H1 (cell line): ENCODE results near the gene IL18RAP. TPM values are rescaled to one million over a fixed set of nuclear protein-coding genes. Genes with fewer than 3 reads are reported as not detected.

Experiments used
- CTCF ChIA-PET: fragments of 300-600 bp; sonication (Branson Sonifier 250); formaldehyde crosslinking; loops from one replicate; lab custom pipeline; 2021; ENCODE audit not compliant: partially characterized antibody; lab: Charles Lee
- POLR2A ChIA-PET: fragments of 300-600 bp; sonication (Branson Sonifier 250); formaldehyde crosslinking; loops from one replicate; lab custom pipeline; 2021; ENCODE audit warnings: inconsistent platforms; ENCODE audit not compliant: partially characterized antibody; lab: Charles Lee
- DNase-seq, 2 experiments: peaks; one replicate each; pipeline versions ENCODE4 v3.0.0 to v3.0.0-alpha.2; 2010 to 2022; ENCODE audit warnings: low spot score in 2 of 2, low read depth in 1 of 2, mixed read lengths in 1 of 2
- FAIRE-seq: peaks from 2 replicates; lab custom pipeline; 2011; peaks lifted over from hg19 to GRCh38; lab: Jason Lieb, UNC
- H2AFZ ChIP-seq: 2 replicates; pipeline ENCODE4 v1.8.1; 2012; ENCODE audit warnings: low read length, inconsistent platforms
- H2AK5ac ChIP-seq: 2 replicates; pipeline ENCODE4 v1.6.1; 2013; ENCODE audit warnings: low read depth, low read length
- H2BK120ac ChIP-seq: replicated peaks from 2 replicates; pipeline ENCODE3; 2013; ENCODE audit warnings: low read depth, low read length, inconsistent platforms
- H2BK12ac ChIP-seq: 2 replicates; pipeline ENCODE4 v1.6.1; 2013; ENCODE audit warnings: low read depth, low read length
- H2BK15ac ChIP-seq: 2 replicates; pipeline ENCODE4 v1.6.1; 2013; ENCODE audit warnings: low read length
- H2BK20ac ChIP-seq: 2 replicates; pipeline ENCODE4 v1.6.1; 2013; ENCODE audit warnings: low read length
- H2BK5ac ChIP-seq: 2 replicates; pipeline ENCODE4 v1.6.1; 2013; ENCODE audit warnings: low read depth, low read length
- H3K14ac ChIP-seq: 2 replicates; pipeline ENCODE4 v1.6.1; 2013; ENCODE audit warnings: inconsistent platforms; ENCODE audit not compliant: insufficient read length
- H3K18ac ChIP-seq: 2 replicates; pipeline ENCODE4 v1.6.1; 2013; ENCODE audit warnings: low read length; ENCODE audit errors: extremely low read depth
- H3K23ac ChIP-seq: 2 replicates; pipeline ENCODE4 v1.6.1; 2013; ENCODE audit warnings: inconsistent platforms; ENCODE audit not compliant: insufficient read length
- H3K23me2 ChIP-seq: 2 replicates; pipeline ENCODE4 v1.6.1; 2013; ENCODE audit warnings: low read depth, low read length
- H3K27ac ChIP-seq: 2 replicates; pipeline ENCODE4 v1.6.1; 2011; ENCODE audit warnings: low read depth, low read length, inconsistent platforms
- H3K27me3 ChIP-seq, 4 experiments: replicated peaks in 1 of 4; 1 replicate in 1 of 4; 2 replicates in 3 of 4; pipeline versions ENCODE4 v1.6.1 to v1.8.1; 2011 to 2013; ENCODE audit warnings: low read length in 3 of 4, mild to moderate bottlenecking in 3 of 4, inconsistent platforms in 2 of 4, mixed read lengths in 2 of 4, moderate library complexity in 1 of 4; ENCODE audit not compliant: control insufficient read depth in 3 of 4, insufficient read depth in 3 of 4; ENCODE audit errors: extremely low read depth in 1 of 4
- H3K36me3 ChIP-seq, 4 experiments: 2 replicates each; pipeline versions ENCODE4 v1.6.1 to v1.8.1; 2011 to 2013; ENCODE audit warnings: mild to moderate bottlenecking in 4 of 4, low read length in 3 of 4, moderate library complexity in 2 of 4, control low read depth in 1 of 4, inconsistent platforms in 1 of 4; ENCODE audit not compliant: insufficient read depth in 4 of 4, control insufficient read depth in 2 of 4
- H3K4ac ChIP-seq: replicated peaks from 2 replicates; pipeline ENCODE3; 2013; ENCODE audit warnings: low read length, low read depth, mixed read lengths, inconsistent platforms; ENCODE audit not compliant: insufficient read length
- H3K4me1 ChIP-seq, 4 experiments: replicated peaks in 1 of 4; 1 replicate in 1 of 4; 2 replicates in 3 of 4; pipeline versions ENCODE4 v1.6.1 to v1.8.1; 2011 to 2013; ENCODE audit warnings: low read length in 3 of 4, inconsistent platforms in 2 of 4, mixed read lengths in 1 of 4; ENCODE audit not compliant: insufficient read depth in 4 of 4, control insufficient read depth in 3 of 4
- H3K4me2 ChIP-seq, 2 experiments: 2 replicates each; pipeline versions ENCODE4 v1.6.1 to v1.8.1; 2011 to 2013; ENCODE audit warnings: low read depth in 2 of 2, low read length in 2 of 2, control low read depth in 1 of 2, inconsistent platforms in 1 of 2, mild to moderate bottlenecking in 1 of 2; ENCODE audit not compliant: insufficient read depth in 1 of 2
- H3K4me3 ChIP-seq, 4 experiments: fragments of 200-600, 300-600 bp in 1 of 4; sonication (generic), shearing (Covaris generic), sonication (Bioruptor Twin) in 1 of 4; 2 replicates each; pipeline versions ENCODE4 v1.5.1 to v1.8.1; 2011 to 2016; ENCODE audit warnings: low read length in 4 of 4, low read depth in 3 of 4, control low read depth in 2 of 4, inconsistent platforms in 2 of 4, mild to moderate bottlenecking in 2 of 4, mixed read lengths in 1 of 4, moderate library complexity in 1 of 4; ENCODE audit not compliant: insufficient read depth in 2 of 4; ENCODE audit errors: extremely low read depth in 1 of 4
- H3K56ac ChIP-seq: replicated peaks from 2 replicates; pipeline ENCODE3; 2013; ENCODE audit warnings: low read depth, mild to moderate bottlenecking, mixed read lengths, low read length, inconsistent platforms; ENCODE audit not compliant: insufficient read length
- H3K79me1 ChIP-seq: 2 replicates; pipeline ENCODE4 v1.6.1; 2013; ENCODE audit warnings: low read depth, low read length, control low read depth
- H3K79me2 ChIP-seq, 2 experiments: 2 replicates each; pipeline versions ENCODE4 v1.6.1 to v1.8.1; 2012 to 2013; ENCODE audit warnings: low read length in 2 of 2, mild to moderate bottlenecking in 2 of 2, inconsistent platforms in 1 of 2; ENCODE audit not compliant: insufficient read depth in 2 of 2, control insufficient read depth in 1 of 2
- H3K9ac ChIP-seq, 4 experiments: replicated peaks in 1 of 4; 1 replicate in 1 of 4; 2 replicates in 3 of 4; pipeline versions ENCODE4 v1.6.1 to v1.8.1; 2011 to 2013; ENCODE audit warnings: low read depth in 3 of 4, low read length in 3 of 4, control low read depth in 2 of 4, mild to moderate bottlenecking in 2 of 4, moderate library complexity in 2 of 4, inconsistent platforms in 1 of 4; ENCODE audit errors: extremely low read depth in 1 of 4
- H3K9me3 ChIP-seq, 2 experiments: 2 replicates each; pipeline versions ENCODE4 v1.6.1 to v1.8.1; 2012 to 2013; ENCODE audit warnings: mild to moderate bottlenecking in 2 of 2, moderate library complexity in 2 of 2, control low read depth in 1 of 2, inconsistent platforms in 1 of 2, low read depth in 1 of 2, low read length in 1 of 2, mixed read lengths in 1 of 2; ENCODE audit not compliant: insufficient read depth in 2 of 2
- H4K20me1 ChIP-seq, 2 experiments: replicated peaks in 1 of 2; 2 replicates each; pipeline versions ENCODE3 to v1.8.1; 2011 to 2013; ENCODE audit warnings: inconsistent platforms in 2 of 2, low read length in 2 of 2, mild to moderate bottlenecking in 1 of 2; ENCODE audit not compliant: insufficient read depth in 2 of 2, control insufficient read depth in 1 of 2
- H4K5ac ChIP-seq: 2 replicates; pipeline ENCODE4 v1.6.1; 2013; ENCODE audit warnings: low read length, low read depth, mixed read lengths, inconsistent platforms; ENCODE audit not compliant: insufficient read length
- H4K8ac ChIP-seq: 2 replicates; pipeline ENCODE4 v1.8.0; 2013; ENCODE audit warnings: mild to moderate bottlenecking, moderate library complexity, low read length, inconsistent platforms; ENCODE audit not compliant: insufficient read depth; ENCODE audit errors: extremely low read depth
- H4K91ac ChIP-seq: replicated peaks from 2 replicates; pipeline ENCODE3; 2013; ENCODE audit warnings: low read length, mixed read lengths, inconsistent platforms; ENCODE audit not compliant: insufficient read length
- ASH2L ChIP-seq: fragments of 200-600, 300-600 bp; sonication (generic); IDR thresholded peaks from one replicate; pipeline ENCODE4 v1.7.1; 2017; ENCODE audit warnings: low read length
- CBX5 ChIP-seq: fragments of 300-800, 300-1000 bp; sonication (generic); IDR thresholded peaks from 2 replicates; pipeline ENCODE4 v1.7.1; 2016; ENCODE audit warnings: antibody characterized with exemption, low read length, low read depth
- CREB1 ChIP-seq: IDR thresholded peaks from 2 replicates; pipeline ENCODE4 v1.6.1; 2012; ENCODE audit warnings: inconsistent platforms
- EGR1 ChIP-seq: IDR thresholded peaks from 2 replicates; pipeline ENCODE4 v1.6.1; 2011; ENCODE audit warnings: low read depth, low read length, borderline replicate concordance
- JUN ChIP-seq: IDR thresholded peaks from 2 replicates; pipeline ENCODE4 v1.6.1; 2011; ENCODE audit warnings: low read depth, mild to moderate bottlenecking, improper control_type of control experiment, low read length
- KDM5A ChIP-seq: fragments of 200-600 bp; IDR thresholded peaks from 2 replicates; pipeline ENCODE4 v1.7.1; 2012; ENCODE audit warnings: mild to moderate bottlenecking, low read length, inconsistent platforms, mixed read lengths
- POU5F1 ChIP-seq: IDR thresholded peaks from 2 replicates; pipeline ENCODE4 v1.6.1; 2011; ENCODE audit warnings: low read depth, mild to moderate bottlenecking, low read length, moderate library complexity
- RAD21 ChIP-seq, 2 experiments: IDR thresholded peaks in 1 of 2; conservative IDR thresholded peaks in 1 of 2; 2 replicates each; pipeline ENCODE4 v1.6.1; 2011; ENCODE audit warnings: low read depth in 2 of 2, low read length in 2 of 2, improper control_type of control experiment in 1 of 2, inconsistent platforms in 1 of 2, mild to moderate bottlenecking in 1 of 2, moderate library complexity in 1 of 2
- RBBP5 ChIP-seq: IDR thresholded peaks from 2 replicates; pipeline ENCODE4 v1.7.1; 2012; ENCODE audit warnings: low read depth, mild to moderate bottlenecking, inconsistent platforms, low read length, moderate library complexity, borderline replicate concordance
- SP2 ChIP-seq: IDR thresholded peaks from 2 replicates; pipeline ENCODE4 v1.6.1; 2012; ENCODE audit warnings: mild to moderate bottlenecking, low read length, inconsistent platforms
- SRF ChIP-seq: IDR thresholded peaks from 2 replicates; pipeline ENCODE4 v1.6.1; 2011; ENCODE audit warnings: mild to moderate bottlenecking, low read depth, low read length, moderate library complexity
- TAF1 ChIP-seq: IDR thresholded peaks from 2 replicates; pipeline ENCODE4 v1.6.1; 2011; ENCODE audit warnings: mild to moderate bottlenecking, low read depth, low read length
- TBP ChIP-seq: IDR thresholded peaks from 2 replicates; pipeline ENCODE4 v1.6.1; 2011; ENCODE audit warnings: low read depth, low read length, improper control_type of control experiment
- TCF12 ChIP-seq: IDR thresholded peaks from 2 replicates; pipeline ENCODE4 v1.6.1; 2011; ENCODE audit warnings: low read depth, mild to moderate bottlenecking, low read length
- WGBS, 2 experiments: shearing (Covaris generic) in 1 of 2; methylation state at CpG; one replicate each; pipeline versions ENCODE4 v1.1.6 to v1.1.7; 2013 to 2015; ENCODE audit warnings: low lambda C conversion rate in 2 of 2, mixed read lengths in 2 of 2, inconsistent platforms in 1 of 2, low coverage in 1 of 2, missing lambda C conversion rate in 1 of 2; ENCODE audit not compliant: insufficient replicate concordance in 2 of 2, insufficient coverage in 1 of 2, insufficient read length in 1 of 2; ENCODE audit errors: extremely low coverage in 1 of 2, missing lambda C conversion rate in 1 of 2; 5-methylcytosine and 5-hydroxymethylcytosine counted together
- polyA plus RNA-seq, 7 experiments: library from polyadenylated mRNA; depleted of rRNA in 3 of 7; stranded (reverse) in 5 of 7; unstranded in 2 of 7; fragments of >200 nt in 5 of 7; fragments of 200-250 nt in 2 of 7; gene quantifications; 1 replicate in 5 of 7; 2 replicates in 1 of 7; 4 replicates in 1 of 7; pipeline versions ENCODE4 v1.2.1 to v1.2.3, GENCODE V29; 2011 to 2013; ENCODE audit warnings: missing spikeins in 2 of 7, mixed read lengths in 2 of 7
- total RNA-seq: library from RNA; stranded (reverse); fragmentation: NEBNext Ultra II Directional; extraction: Animal tissue kit (Norgen Biotek cat#: 25700); gene quantifications from 2 replicates; pipeline ENCODE4 v1.2.1, GENCODE V29; 2021

Gene IL18RAP
- total and polyA plus RNA-seq, 2 of the 8 experiments (the other 6 are each of a cell fraction or from before 2014, with no cell fraction given), result not detected

DNA sequence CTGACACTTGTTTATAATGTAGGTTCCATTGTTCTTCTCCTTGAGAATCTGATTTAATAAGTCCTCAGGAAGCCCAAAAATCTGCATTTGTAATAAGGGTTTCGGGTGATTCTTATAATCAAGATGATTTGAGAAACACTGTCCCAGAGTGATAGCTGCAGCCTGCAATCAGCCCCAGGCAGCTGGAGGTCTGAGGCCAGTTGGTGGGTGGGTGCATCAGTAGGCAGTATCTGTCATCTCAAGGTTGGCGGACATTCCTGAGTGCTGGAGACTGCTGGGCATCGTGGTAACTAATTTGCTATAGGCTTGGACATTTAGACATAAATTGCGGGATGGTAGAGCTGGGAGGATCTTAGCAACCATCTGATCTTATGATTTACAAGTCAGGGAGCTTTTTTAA lies 2.7 kb upstream of the IL18RAP start:
- no peaks in the 10 kb centered on the region for H3K27me3 ChIP-seq
- TF ChIP-seq CBX5, result no peak
- TF ChIP-seq TBP, result no peak
- TF ChIP-seq JUN, result no peak
- TF ChIP-seq POU5F1, result no peak
- TF ChIP-seq RBBP5, result no peak
- no peak for TF ChIP-seq EGR1
- TF ChIP-seq TCF12, result no peak
- TF ChIP-seq ASH2L, result no peak
- TF ChIP-seq TAF1, result no peak
- no peak for TF ChIP-seq KDM5A
- no peak for TF ChIP-seq SP2
- no peak for TF ChIP-seq SRF
- TF ChIP-seq RAD21 (IDR thresholded peaks at IDR 0.05 in 1 of 2, conservative IDR thresholded peaks at IDR 0.05 in 1 of 2; ENCODE audit: low read depth in 2 of 2, low read length in 2 of 2), result no peak
- TF ChIP-seq CREB1, result no peak
- WGBS, 2 experiments, result 87% methylated on average over 4 of the region's 4 CpGs; no CpG with 5 or more reads in 1 of the 2 experiments
- no peaks in the 10 kb centered on the region for H3K36me3 ChIP-seq
- H3K9ac ChIP-seq, result no peak overlapping the region
- H2BK12ac ChIP-seq, result no peak overlapping the region
- H2AK5ac ChIP-seq, result no peak overlapping the region
- no peak overlapping the region for H3K4me3 ChIP-seq
- H3K23ac ChIP-seq, result no peak overlapping the region
- no peaks in the 10 kb centered on the region for H4K20me1 ChIP-seq
- POLR2A ChIA-PET, result no interaction called here
- no peak overlapping the region for H2BK5ac ChIP-seq
- no peak overlapping the region for H2AFZ ChIP-seq
- no peaks in the 10 kb centered on the region for H3K79me2 ChIP-seq
- no peak overlapping the region for H3K14ac ChIP-seq
- no peak overlapping the region for H4K8ac ChIP-seq
- H3K9me3 ChIP-seq, result no peaks in the 10 kb centered on the region
- CTCF ChIA-PET, result interaction anchor here (0.7 to 0.8 kb wide), 2 partner anchors 19 to 39 kb away, joined by 3 to 6 read pairs; no protein-coding TSS in a partner anchor
- no peak for DNase-seq
- H2BK15ac ChIP-seq, result no peak overlapping the region
- no peak overlapping the region for H3K4ac ChIP-seq
- FAIRE-seq, result no peak
- H3K4me2 ChIP-seq, result no peak overlapping the region
- H3K79me1 ChIP-seq, result no peaks in the 10 kb centered on the region
- no peaks in the 10 kb centered on the region for H3K23me2 ChIP-seq
- no peak overlapping the region for H4K91ac ChIP-seq
- no peak overlapping the region for H4K5ac ChIP-seq
- no peak overlapping the region for H3K18ac ChIP-seq
- no peak overlapping the region for H3K56ac ChIP-seq
- no peak overlapping the region for H2BK20ac ChIP-seq
- H3K27ac ChIP-seq, result no peak overlapping the region
- no peak overlapping the region for H2BK120ac ChIP-seq
- no peaks in the 10 kb centered on the region for H3K4me1 ChIP-seq
